HL-60 (cell line): ENCODE results near the gene SEC31B.

Source experiments
- POLR2AphosphoS5 ChIP-seq: IDR thresholded peaks from 2 replicates; pipeline ENCODE4 v1.6.1; 2012; ENCODE audit warnings: low read depth
- TF ChIP-seq, protein P1 (sequence below): IDR thresholded peaks from one replicate; pipeline ENCODE4 v1.5.1; 2011; ENCODE audit warnings: low read length, control low read depth, inconsistent platforms; ENCODE audit not compliant: insufficient read depth

DNA sequence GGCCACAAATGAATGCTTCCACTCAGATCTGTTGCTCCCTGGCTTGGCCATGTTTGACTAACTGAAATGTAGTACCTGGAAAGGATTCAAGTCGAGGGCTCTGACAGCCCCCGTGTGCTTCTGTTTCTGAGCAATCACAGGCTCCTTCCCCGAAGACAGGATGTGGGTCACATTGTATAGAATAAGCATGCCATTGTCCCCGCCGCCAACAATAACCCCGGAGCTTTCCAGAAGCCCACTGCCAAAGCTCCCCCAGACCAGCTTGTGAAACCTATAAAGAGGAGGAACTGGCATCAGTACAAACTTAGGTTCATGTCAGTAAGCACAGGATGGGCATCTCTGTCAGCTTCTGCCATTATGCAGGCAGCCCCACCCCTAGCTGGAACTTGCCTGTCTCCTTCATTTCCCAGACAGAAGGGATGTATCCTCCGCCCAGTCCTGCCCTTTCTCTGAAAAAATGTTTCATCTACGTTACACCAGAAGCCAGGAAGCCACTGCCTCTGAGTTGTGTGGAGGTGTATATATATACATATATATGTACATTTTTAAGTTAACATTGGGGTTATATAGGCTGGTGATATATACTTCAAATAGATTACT is 10.3 kb downstream of the SEC31B start:
- TF ChIP-seq, protein P1, sequence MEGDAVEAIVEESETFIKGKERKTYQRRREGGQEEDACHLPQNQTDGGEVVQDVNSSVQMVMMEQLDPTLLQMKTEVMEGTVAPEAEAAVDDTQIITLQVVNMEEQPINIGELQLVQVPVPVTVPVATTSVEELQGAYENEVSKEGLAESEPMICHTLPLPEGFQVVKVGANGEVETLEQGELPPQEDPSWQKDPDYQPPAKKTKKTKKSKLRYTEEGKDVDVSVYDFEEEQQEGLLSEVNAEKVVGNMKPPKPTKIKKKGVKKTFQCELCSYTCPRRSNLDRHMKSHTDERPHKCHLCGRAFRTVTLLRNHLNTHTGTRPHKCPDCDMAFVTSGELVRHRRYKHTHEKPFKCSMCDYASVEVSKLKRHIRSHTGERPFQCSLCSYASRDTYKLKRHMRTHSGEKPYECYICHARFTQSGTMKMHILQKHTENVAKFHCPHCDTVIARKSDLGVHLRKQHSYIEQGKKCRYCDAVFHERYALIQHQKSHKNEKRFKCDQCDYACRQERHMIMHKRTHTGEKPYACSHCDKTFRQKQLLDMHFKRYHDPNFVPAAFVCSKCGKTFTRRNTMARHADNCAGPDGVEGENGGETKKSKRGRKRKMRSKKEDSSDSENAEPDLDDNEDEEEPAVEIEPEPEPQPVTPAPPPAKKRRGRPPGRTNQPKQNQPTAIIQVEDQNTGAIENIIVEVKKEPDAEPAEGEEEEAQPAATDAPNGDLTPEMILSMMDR = no peak
- TF ChIP-seq POLR2AphosphoS5 = no peak
